ENCODE results near the gene MLNR. TPM values are rescaled to one million over a fixed set of nuclear protein-coding genes. Genes with fewer than 3 reads are reported as not detected.

Gene MLNR
- total RNA-seq, 1 experiment from 2014 or later, result not detected

DNA sequence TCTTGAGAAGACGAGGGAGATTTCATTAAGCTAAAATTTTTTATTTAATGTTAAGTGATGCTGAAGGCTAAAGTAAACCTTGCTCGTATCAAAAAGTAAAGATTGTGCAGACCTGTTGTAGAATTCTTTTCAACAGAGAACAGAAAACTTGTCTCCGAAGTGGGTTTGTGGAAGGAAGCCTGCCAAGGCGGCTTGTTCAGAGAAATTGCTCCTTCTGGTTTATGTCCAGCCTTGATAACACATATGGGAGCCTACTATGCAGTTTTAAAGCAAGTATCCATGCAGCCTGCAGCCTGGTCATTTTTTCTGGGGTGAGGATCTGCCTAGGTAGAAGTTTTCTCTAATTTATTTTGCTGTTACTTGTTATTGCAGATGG is 1.4 kb downstream of the MLNR start:
- Histone ChIP-seq H3K9me2 (ENCODE audit: insufficient read depth) (no peaks in the 10 kb centered on the region), H3F3A (ENCODE audit: insufficient read depth, low read depth) (no peaks in the 10 kb centered on the region), H3K4me3 (no peak overlapping the region), H3K36me3 (ENCODE audit: low read depth) (no peaks in the 10 kb centered on the region), H2AFZ (no peak overlapping the region), H4K20me1 (ENCODE audit: insufficient read depth) (no peaks in the 10 kb centered on the region), H3K4me1 (replicated peaks; ENCODE audit: insufficient read depth) (no peaks in the 10 kb centered on the region), H3K27me3 (ENCODE audit: insufficient read depth, low read depth) (peaks cover 41% of the 10 kb centered on the region), H3K27ac (no peak overlapping the region), H3K79me2 (ENCODE audit: low read depth) (no peaks in the 10 kb centered on the region), H3K9me3 (ENCODE audit: insufficient read depth, low read depth) (no peaks in the 10 kb centered on the region), H3K4me2 (no peak overlapping the region)
- intact Hi-C loops (cut with micrococcal nuclease; ENCODE audit: unreplicated experiment), result no loop called here
- ChIA-PET POLR2A (ENCODE audit: unreplicated experiment) (no interaction called here), CTCF (no interaction called here)
- TF ChIP-seq EZH2 (IDR thresholded peaks at IDR 0.05; ENCODE audit: low read depth), result no peak
- TF ChIP-seq, protein P1, sequence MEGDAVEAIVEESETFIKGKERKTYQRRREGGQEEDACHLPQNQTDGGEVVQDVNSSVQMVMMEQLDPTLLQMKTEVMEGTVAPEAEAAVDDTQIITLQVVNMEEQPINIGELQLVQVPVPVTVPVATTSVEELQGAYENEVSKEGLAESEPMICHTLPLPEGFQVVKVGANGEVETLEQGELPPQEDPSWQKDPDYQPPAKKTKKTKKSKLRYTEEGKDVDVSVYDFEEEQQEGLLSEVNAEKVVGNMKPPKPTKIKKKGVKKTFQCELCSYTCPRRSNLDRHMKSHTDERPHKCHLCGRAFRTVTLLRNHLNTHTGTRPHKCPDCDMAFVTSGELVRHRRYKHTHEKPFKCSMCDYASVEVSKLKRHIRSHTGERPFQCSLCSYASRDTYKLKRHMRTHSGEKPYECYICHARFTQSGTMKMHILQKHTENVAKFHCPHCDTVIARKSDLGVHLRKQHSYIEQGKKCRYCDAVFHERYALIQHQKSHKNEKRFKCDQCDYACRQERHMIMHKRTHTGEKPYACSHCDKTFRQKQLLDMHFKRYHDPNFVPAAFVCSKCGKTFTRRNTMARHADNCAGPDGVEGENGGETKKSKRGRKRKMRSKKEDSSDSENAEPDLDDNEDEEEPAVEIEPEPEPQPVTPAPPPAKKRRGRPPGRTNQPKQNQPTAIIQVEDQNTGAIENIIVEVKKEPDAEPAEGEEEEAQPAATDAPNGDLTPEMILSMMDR (conservative IDR thresholded peaks at IDR 0.05), result no peak
- DNase-seq, result no peak
- no TSS peak for BruUV-seq (replicated peaks)

DNA sequence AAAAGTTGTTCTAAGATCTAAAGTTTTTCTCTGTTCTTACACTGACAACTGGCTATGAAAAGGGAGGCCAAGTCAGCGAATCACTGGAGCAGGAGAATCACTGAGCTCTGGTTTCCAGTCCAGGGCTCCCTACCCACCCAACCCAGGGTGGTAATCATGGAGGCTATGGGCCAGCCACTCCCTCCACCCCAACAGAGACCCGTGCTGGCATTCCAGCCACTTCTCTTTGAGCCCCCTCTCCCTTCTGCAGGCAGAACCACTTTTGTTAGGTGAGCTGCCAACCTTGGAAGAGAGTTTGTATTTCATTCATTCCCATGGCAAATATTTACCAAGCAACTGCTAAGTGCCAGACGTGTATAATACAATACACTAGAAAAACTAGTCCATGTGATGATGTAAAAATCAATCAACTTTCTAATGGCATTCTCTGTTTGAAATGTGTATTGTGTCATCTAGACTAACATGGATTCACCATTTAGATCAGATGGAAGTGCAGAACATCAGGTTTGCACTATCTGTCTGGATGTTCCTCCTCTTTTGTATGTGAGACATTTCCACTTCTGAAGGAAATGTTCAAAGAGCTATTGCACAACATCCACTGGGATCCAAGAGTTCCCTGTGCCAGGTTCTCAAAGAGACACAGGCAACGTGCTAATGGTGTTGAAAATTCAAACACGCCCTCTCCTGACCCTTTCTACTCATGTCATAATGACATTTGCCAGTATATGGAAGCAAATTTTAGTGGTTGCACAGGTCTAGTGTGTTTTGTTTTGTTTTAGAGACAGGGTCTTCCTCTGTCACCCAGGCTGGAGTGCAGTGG is 5.3 kb downstream of the MLNR start:
- Histone ChIP-seq H3K9me2 (ENCODE audit: insufficient read depth) (no peaks in the 10 kb centered on the region), H3K27ac (no peak overlapping the region), H3K79me2 (ENCODE audit: low read depth) (no peaks in the 10 kb centered on the region), H4K20me1 (ENCODE audit: insufficient read depth) (no peaks in the 10 kb centered on the region), H3K4me1 (replicated peaks; ENCODE audit: insufficient read depth) (no peaks in the 10 kb centered on the region), H3K4me3 (no peak overlapping the region), H3K9me3 (ENCODE audit: insufficient read depth, low read depth) (no peaks in the 10 kb centered on the region), H3K27me3 (ENCODE audit: insufficient read depth, low read depth) (peaks cover 41% of the 10 kb centered on the region), H3K4me2 (no peak overlapping the region), H2AFZ (no peak overlapping the region), H3K36me3 (ENCODE audit: low read depth) (no peaks in the 10 kb centered on the region), H3F3A (ENCODE audit: insufficient read depth, low read depth) (no peaks in the 10 kb centered on the region)
- intact Hi-C loops (cut with micrococcal nuclease; ENCODE audit: unreplicated experiment), result no loop called here
- ChIA-PET POLR2A (ENCODE audit: unreplicated experiment) (no interaction called here), CTCF (no interaction called here)
- no TSS peak for BruUV-seq (replicated peaks)
- TF ChIP-seq, protein P1 (conservative IDR thresholded peaks at IDR 0.05), result no peak
- no peak for TF ChIP-seq EZH2 (IDR thresholded peaks at IDR 0.05; ENCODE audit: low read depth)
- no peak for DNase-seq

DNA sequence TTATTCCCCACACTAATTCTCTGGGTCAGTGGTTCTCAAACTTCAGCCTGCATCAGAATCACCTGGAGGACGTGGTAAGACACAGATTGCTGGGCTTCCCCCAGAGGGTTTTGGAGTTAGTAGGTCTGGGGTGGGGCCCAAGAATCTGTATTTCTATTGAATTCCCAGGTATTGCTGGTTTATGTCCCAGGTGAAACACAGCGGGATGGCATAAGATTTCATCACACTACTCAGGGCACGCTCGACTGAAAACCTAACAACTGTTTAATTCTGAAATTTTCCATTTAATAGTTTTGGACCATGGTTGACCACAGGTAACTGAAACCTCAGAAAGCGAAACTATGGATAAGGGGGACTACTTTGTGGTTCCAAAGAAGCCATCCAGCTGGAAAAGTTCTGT is 6.5 kb downstream of the MLNR start:
- no TSS peak for BruUV-seq (replicated peaks)

More for the DNA sequence above, 6.5 kb downstream of the MLNR start:
- no peak for DNase-seq
- no peaks in the 10 kb centered on the region for H3K9me3 ChIP-seq (ENCODE audit: insufficient read depth, low read depth)
- TF ChIP-seq EZH2 (IDR thresholded peaks at IDR 0.05; ENCODE audit: low read depth), result no peak
- TF ChIP-seq, protein P1 (conservative IDR thresholded peaks at IDR 0.05), result no peak
- peaks cover 39% of the 10 kb centered on the region for H3K27me3 ChIP-seq (ENCODE audit: insufficient read depth, low read depth)
- ChIA-PET CTCF (no interaction called here), POLR2A (ENCODE audit: unreplicated experiment) (no interaction called here)
- no peaks in the 10 kb centered on the region for H3K36me3 ChIP-seq (ENCODE audit: low read depth)
- no peak overlapping the region for H3K4me3 ChIP-seq
- H3K27ac ChIP-seq, result no peak overlapping the region
- no peak overlapping the region for H2AFZ ChIP-seq
- no peaks in the 10 kb centered on the region for H3K79me2 ChIP-seq (ENCODE audit: low read depth)
- intact Hi-C loops (cut with micrococcal nuclease; ENCODE audit: unreplicated experiment), result no loop called here
- H3K9me2 ChIP-seq (ENCODE audit: insufficient read depth), result no peaks in the 10 kb centered on the region
- no peaks in the 10 kb centered on the region for H4K20me1 ChIP-seq (ENCODE audit: insufficient read depth)
- H3K4me2 ChIP-seq, result no peak overlapping the region
- no peaks in the 10 kb centered on the region for H3F3A ChIP-seq (ENCODE audit: insufficient read depth, low read depth)
- no peaks in the 10 kb centered on the region for H3K4me1 ChIP-seq (replicated peaks; ENCODE audit: insufficient read depth)

All from PC-9 (cell line).